A549 (cell line): ENCODE data around the gene RAPGEF4. TPM values are rescaled to one million over a fixed set of nuclear protein-coding genes. Genes with fewer than 3 reads are reported as not detected.
A peak's percentile ranks its signal among the peaks of the same experiment; 100 is the strongest.

ENCODE experiments used
- ATAC-seq, 2 experiments: fragments of 200-7000 bp in 1 of 2; fragments of >200 bp in 1 of 2; cut with Nextera tagmentation in 1 of 2; cut with Tn5 transposase in 1 of 2; 3 replicates each; pipeline versions ENCODE4 v1.8.0 to v1.9.1; 2018 to 2020; ENCODE audit warnings: mild to moderate bottlenecking in 1 of 2, moderate library complexity in 1 of 2
- CTCF ChIA-PET: fragments of 300-600 bp; sonication (Branson Sonifier 250); formaldehyde crosslinking; extraction: SDS; loops from one replicate; lab custom pipeline; 2021; ENCODE audit warnings: antibody characterized with exemption, inconsistent platforms; lab: Yijun Ruan, JAX
- POLR2A ChIA-PET: fragments of 350-600 bp; formaldehyde crosslinking; extraction: SDS; loops from one replicate; lab custom pipeline; 2021; ENCODE audit warnings: antibody characterized with exemption, inconsistent platforms; lab: Yijun Ruan, JAX
- DNase-seq, 2 experiments: peaks; one replicate each; pipeline versions ENCODE4 v3.0.0 to v3.0.0-alpha.2; 2011 to 2016; ENCODE audit warnings: low read depth in 1 of 2, low spot score in 1 of 2
- FAIRE-seq: peaks from 2 replicates; lab custom pipeline; 2011; peaks lifted over from hg19 to GRCh38; lab: Jason Lieb, UNC
- H3K27ac ChIP-seq, 2 experiments: fragments of >200 bp; sonication (Bioruptor Twin); formaldehyde crosslinking; 3 replicates each; pipeline ENCODE4 v1.5.1; 2016 to 2017
- H3K4me1 ChIP-seq: fragments of >200 bp; sonication (Bioruptor Twin); formaldehyde crosslinking; 3 replicates; pipeline ENCODE4 v1.6.1; 2016
- H3K4me2 ChIP-seq: fragments of >200 bp; sonication (Bioruptor Twin); formaldehyde crosslinking; 3 replicates; pipeline ENCODE4 v1.6.1; 2016
- H3K4me3 ChIP-seq: fragments of >200 bp; sonication (Bioruptor Twin); formaldehyde crosslinking; 3 replicates; pipeline ENCODE4 v1.5.1; 2016
- H3K9me3 ChIP-seq: fragments of >200 bp; sonication (Bioruptor Twin); formaldehyde crosslinking; 3 replicates; pipeline ENCODE4 v1.6.1; 2016
- BHLHE40 ChIP-seq: IDR thresholded peaks from 2 replicates; pipeline ENCODE4 v1.6.1; 2012; ENCODE audit warnings: low read depth, low read length, inconsistent platforms
- CBX2 ChIP-seq: fragments of 200-600 bp; sonication (generic); IDR thresholded peaks from 2 replicates; pipeline ENCODE4 v1.6.1; 2016; ENCODE audit warnings: low read depth, mild to moderate bottlenecking, borderline replicate concordance
- CHD2 ChIP-seq: fragments of 150-350 bp; IDR thresholded peaks from 2 replicates; pipeline ENCODE4 v1.6.1; 2014; ENCODE audit warnings: low read length; ENCODE audit not compliant: partially characterized antibody
- CHD4 ChIP-seq: fragments of 200-600 bp; sonication (generic); IDR thresholded peaks from 2 replicates; pipeline ENCODE4 v1.6.1; 2016; ENCODE audit warnings: antibody characterized with exemption, mild to moderate bottlenecking, borderline replicate concordance
- EHMT2 ChIP-seq: fragments of 200-600 bp; sonication (generic); IDR thresholded peaks from 2 replicates; pipeline ENCODE4 v1.6.1; 2016; ENCODE audit warnings: antibody characterized with exemption, low read depth, mild to moderate bottlenecking, moderate library complexity
- FOSL2 ChIP-seq, 2 experiments: fragments of 450-650 bp in 1 of 2; fragments of >200 bp in 1 of 2; sonication (Bioruptor Twin) in 1 of 2; formaldehyde crosslinking; IDR thresholded peaks; 2 replicates each; pipeline versions ENCODE4 v1.5.0 to v1.6.1; 2016 to 2020; ENCODE audit warnings: mild to moderate bottlenecking in 1 of 2, moderate library complexity in 1 of 2
- HEYL ChIP-seq: fragments of 250-450 bp; sonication (Bioruptor Pico); IDR thresholded peaks from 2 replicates; pipeline ENCODE4 v1.8.0; 2021; ENCODE audit warnings: mild to moderate bottlenecking, moderate library complexity
- HOXB13 ChIP-seq: fragments of 250-450 bp; sonication (Bioruptor Pico); IDR thresholded peaks from 2 replicates; pipeline ENCODE4 v1.5.0; 2020; ENCODE audit warnings: low read depth, mild to moderate bottlenecking, moderate library complexity
- HOXB5 ChIP-seq: fragments of 250-450 bp; sonication (Bioruptor Pico); IDR thresholded peaks from 2 replicates; pipeline ENCODE4 v1.5.0; 2020; ENCODE audit warnings: mild to moderate bottlenecking, moderate library complexity
- KDM1A ChIP-seq: fragments of 200-600 bp; sonication (generic); IDR thresholded peaks from 2 replicates; pipeline ENCODE4 v1.6.1; 2016; ENCODE audit warnings: low read depth, mild to moderate bottlenecking
- KDM5A ChIP-seq: fragments of 200-600 bp; sonication (generic); IDR thresholded peaks from 2 replicates; pipeline ENCODE4 v1.6.1; 2016; ENCODE audit warnings: antibody characterized with exemption, mild to moderate bottlenecking
- MYC ChIP-seq: IDR thresholded peaks from 2 replicates; pipeline ENCODE4 v1.6.1; 2012; ENCODE audit warnings: mild to moderate bottlenecking, inconsistent platforms, low read length, improper control_type of control experiment, borderline replicate concordance
- NFE2L2 ChIP-seq: fragments of 150-350 bp; conservative IDR thresholded peaks from 2 replicates; pipeline ENCODE4 v1.6.1; 2014; ENCODE audit warnings: low read length
- PHF8 ChIP-seq: fragments of 200-600 bp; sonication (generic); IDR thresholded peaks from 2 replicates; pipeline ENCODE4 v1.6.1; 2016; ENCODE audit warnings: low read depth, mild to moderate bottlenecking, antibody characterized with exemption, moderate library complexity, borderline replicate concordance
- POLR2A ChIP-seq: IDR thresholded peaks from 2 replicates; pipeline ENCODE4 v1.6.1; 2012; ENCODE audit warnings: mild to moderate bottlenecking, low read length
- POLR2AphosphoS2 ChIP-seq: conservative IDR thresholded peaks from 2 replicates; pipeline ENCODE4 v1.6.1; 2012; ENCODE audit warnings: low read length, improper control_type of control experiment, inconsistent platforms
- RNF2 ChIP-seq: fragments of 200-600 bp; sonication (generic); IDR thresholded peaks from 2 replicates; pipeline ENCODE4 v1.6.1; 2016; ENCODE audit warnings: low read depth, mild to moderate bottlenecking, antibody characterized with exemption, moderate library complexity, borderline replicate concordance
- ZC3H11A ChIP-seq: fragments of 450-650 bp; IDR thresholded peaks from 2 replicates; pipeline ENCODE4 v1.6.1; 2014; ENCODE audit warnings: antibody characterized with exemption, mild to moderate bottlenecking
- ZFP36 ChIP-seq: fragments of 450-650 bp; IDR thresholded peaks from 2 replicates; pipeline ENCODE4 v1.6.1; 2014; ENCODE audit warnings: borderline replicate concordance; ENCODE audit not compliant: partially characterized antibody
- ZNF302 ChIP-seq: fragments of 250-450 bp; sonication (Bioruptor Pico); IDR thresholded peaks from 2 replicates; pipeline ENCODE4 v1.9.0; 2021; ENCODE audit warnings: inconsistent platforms, mild to moderate bottlenecking, moderate library complexity
- WGBS: methylation state at CpG from one replicate; pipeline ENCODE4 v1.1.6; 2017; ENCODE audit errors: missing lambda C conversion rate; 5-methylcytosine and 5-hydroxymethylcytosine counted together
- polyA plus RNA-seq, 4 experiments: library from polyadenylated mRNA; depleted of rRNA in 3 of 4; stranded (reverse); fragments of >200 nt; fragmentation: RNase III in 1 of 4; extraction: RNeasy Plus Mini Kit Qiagen cat#74134 plus additional on column Dnase treatment in 1 of 4; gene quantifications; 2 replicates in 3 of 4; 3 replicates in 1 of 4; pipeline ENCODE4 v1.2.3, GENCODE V29; 2011 to 2017
- TF ChIP-seq, protein P1 (sequence below): fragments of 200-600 bp; sonication (generic); IDR thresholded peaks from 2 replicates; pipeline ENCODE4 v1.6.1; 2016; ENCODE audit warnings: antibody characterized with exemption, mild to moderate bottlenecking, moderate library complexity
- TF ChIP-seq, protein P2 (sequence below): IDR thresholded peaks from 2 replicates; pipeline ENCODE4 v1.6.1; 2012
- TF ChIP-seq, protein P3 (sequence below): fragments of >200 bp; sonication (Bioruptor Twin); formaldehyde crosslinking; IDR thresholded peaks from 3 replicates; pipeline ENCODE4 v1.5.1; 2016
- TF ChIP-seq, protein P4 (sequence below): fragments of 450-650 bp; IDR thresholded peaks from 2 replicates; pipeline ENCODE4 v1.6.1; 2014; ENCODE audit warnings: antibody characterized with exemption

Gene RAPGEF4
- polyA plus RNA-seq, 2 of the 4 experiments (the other 2 are of a cell fraction): 0.18 to 1.1 TPM

- ATAC-seq: peak; percentile 16 to 41; a peak in 3 of 6 replicates
- POLR2A ChIA-PET: no interaction called here
- peak overlapping the region; percentile 69 to 72 for H3K27ac ChIP-seq
- H3K4me1 ChIP-seq: peaks cover 90% of the 10 kb centered on the region
- CTCF ChIA-PET: interaction anchor here (1.9 kb wide), 1 partner anchor 59 kb away, joined by 5 read pairs; no protein-coding TSS in a partner anchor
- H3K4me3 ChIP-seq: no peak overlapping the region
- no peaks in the 10 kb centered on the region for H3K9me3 ChIP-seq
- WGBS: 7% methylated on average over 2 of the region's 2 CpGs
- TF ChIP-seq HOXB5 (CRISPR knock-in tag): no peak
- no peak for TF ChIP-seq ZNF302 (CRISPR knock-in tag)
- no peak for TF ChIP-seq RNF2
- TF ChIP-seq, protein P1, sequence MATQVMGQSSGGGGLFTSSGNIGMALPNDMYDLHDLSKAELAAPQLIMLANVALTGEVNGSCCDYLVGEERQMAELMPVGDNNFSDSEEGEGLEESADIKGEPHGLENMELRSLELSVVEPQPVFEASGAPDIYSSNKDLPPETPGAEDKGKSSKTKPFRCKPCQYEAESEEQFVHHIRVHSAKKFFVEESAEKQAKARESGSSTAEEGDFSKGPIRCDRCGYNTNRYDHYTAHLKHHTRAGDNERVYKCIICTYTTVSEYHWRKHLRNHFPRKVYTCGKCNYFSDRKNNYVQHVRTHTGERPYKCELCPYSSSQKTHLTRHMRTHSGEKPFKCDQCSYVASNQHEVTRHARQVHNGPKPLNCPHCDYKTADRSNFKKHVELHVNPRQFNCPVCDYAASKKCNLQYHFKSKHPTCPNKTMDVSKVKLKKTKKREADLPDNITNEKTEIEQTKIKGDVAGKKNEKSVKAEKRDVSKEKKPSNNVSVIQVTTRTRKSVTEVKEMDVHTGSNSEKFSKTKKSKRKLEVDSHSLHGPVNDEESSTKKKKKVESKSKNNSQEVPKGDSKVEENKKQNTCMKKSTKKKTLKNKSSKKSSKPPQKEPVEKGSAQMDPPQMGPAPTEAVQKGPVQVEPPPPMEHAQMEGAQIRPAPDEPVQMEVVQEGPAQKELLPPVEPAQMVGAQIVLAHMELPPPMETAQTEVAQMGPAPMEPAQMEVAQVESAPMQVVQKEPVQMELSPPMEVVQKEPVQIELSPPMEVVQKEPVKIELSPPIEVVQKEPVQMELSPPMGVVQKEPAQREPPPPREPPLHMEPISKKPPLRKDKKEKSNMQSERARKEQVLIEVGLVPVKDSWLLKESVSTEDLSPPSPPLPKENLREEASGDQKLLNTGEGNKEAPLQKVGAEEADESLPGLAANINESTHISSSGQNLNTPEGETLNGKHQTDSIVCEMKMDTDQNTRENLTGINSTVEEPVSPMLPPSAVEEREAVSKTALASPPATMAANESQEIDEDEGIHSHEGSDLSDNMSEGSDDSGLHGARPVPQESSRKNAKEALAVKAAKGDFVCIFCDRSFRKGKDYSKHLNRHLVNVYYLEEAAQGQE: no peak
- no peak for FAIRE-seq
- H3K4me2 ChIP-seq: peak overlapping the region; percentile 81
- no peak for DNase-seq
These were observed 351.0 kb downstream of the RAPGEF4 start for GRCh38 chr2:173086518-173087213.

- POLR2A ChIA-PET: no interaction called here
- WGBS: 3% methylated on average over 1 of the region's 1 CpG
- Histone ChIP-seq H3K27ac (peak overlapping the region; percentile 69 to 72), H3K9me3 (no peaks in the 10 kb centered on the region), H3K4me3 (no peak overlapping the region), H3K4me1 (peaks cover 92% of the 10 kb centered on the region)
- ATAC-seq (peak; percentile 51 to 58; a peak in 4 of 6 replicates), FAIRE-seq (no peak)
- CTCF ChIA-PET: interaction anchor here (1.5 to 1.9 kb wide), 2 partner anchors 44 to 59 kb away, joined by 3 to 5 read pairs; no protein-coding TSS in a partner anchor
- no peak for TF ChIP-seq CHD4
- TF ChIP-seq HOXB13 (CRISPR knock-in tag): no peak
- TF ChIP-seq BHLHE40: no peak
- no peak for TF ChIP-seq ZFP36
- TF ChIP-seq, protein P2, sequence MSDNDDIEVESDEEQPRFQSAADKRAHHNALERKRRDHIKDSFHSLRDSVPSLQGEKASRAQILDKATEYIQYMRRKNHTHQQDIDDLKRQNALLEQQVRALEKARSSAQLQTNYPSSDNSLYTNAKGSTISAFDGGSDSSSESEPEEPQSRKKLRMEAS: no peak
- TF ChIP-seq POLR2A: no peak
- TF ChIP-seq, protein P3, sequence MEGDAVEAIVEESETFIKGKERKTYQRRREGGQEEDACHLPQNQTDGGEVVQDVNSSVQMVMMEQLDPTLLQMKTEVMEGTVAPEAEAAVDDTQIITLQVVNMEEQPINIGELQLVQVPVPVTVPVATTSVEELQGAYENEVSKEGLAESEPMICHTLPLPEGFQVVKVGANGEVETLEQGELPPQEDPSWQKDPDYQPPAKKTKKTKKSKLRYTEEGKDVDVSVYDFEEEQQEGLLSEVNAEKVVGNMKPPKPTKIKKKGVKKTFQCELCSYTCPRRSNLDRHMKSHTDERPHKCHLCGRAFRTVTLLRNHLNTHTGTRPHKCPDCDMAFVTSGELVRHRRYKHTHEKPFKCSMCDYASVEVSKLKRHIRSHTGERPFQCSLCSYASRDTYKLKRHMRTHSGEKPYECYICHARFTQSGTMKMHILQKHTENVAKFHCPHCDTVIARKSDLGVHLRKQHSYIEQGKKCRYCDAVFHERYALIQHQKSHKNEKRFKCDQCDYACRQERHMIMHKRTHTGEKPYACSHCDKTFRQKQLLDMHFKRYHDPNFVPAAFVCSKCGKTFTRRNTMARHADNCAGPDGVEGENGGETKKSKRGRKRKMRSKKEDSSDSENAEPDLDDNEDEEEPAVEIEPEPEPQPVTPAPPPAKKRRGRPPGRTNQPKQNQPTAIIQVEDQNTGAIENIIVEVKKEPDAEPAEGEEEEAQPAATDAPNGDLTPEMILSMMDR: no peak
- no peak for TF ChIP-seq MYC
- TF ChIP-seq FOSL2 (IDR thresholded peaks at IDR 0.05): no peak
- TF ChIP-seq FOSL2 (CRISPR knock-in tag; IDR thresholded peaks at IDR 0.05): no peak
- TF ChIP-seq, all 56 proteins: peak for 0
- no peak for DNase-seq
- H3K4me2 ChIP-seq: peak overlapping the region; percentile 81
These were observed 351.6 kb downstream of the RAPGEF4 start for GRCh38 chr2:173087214-173087581.

DNA sequence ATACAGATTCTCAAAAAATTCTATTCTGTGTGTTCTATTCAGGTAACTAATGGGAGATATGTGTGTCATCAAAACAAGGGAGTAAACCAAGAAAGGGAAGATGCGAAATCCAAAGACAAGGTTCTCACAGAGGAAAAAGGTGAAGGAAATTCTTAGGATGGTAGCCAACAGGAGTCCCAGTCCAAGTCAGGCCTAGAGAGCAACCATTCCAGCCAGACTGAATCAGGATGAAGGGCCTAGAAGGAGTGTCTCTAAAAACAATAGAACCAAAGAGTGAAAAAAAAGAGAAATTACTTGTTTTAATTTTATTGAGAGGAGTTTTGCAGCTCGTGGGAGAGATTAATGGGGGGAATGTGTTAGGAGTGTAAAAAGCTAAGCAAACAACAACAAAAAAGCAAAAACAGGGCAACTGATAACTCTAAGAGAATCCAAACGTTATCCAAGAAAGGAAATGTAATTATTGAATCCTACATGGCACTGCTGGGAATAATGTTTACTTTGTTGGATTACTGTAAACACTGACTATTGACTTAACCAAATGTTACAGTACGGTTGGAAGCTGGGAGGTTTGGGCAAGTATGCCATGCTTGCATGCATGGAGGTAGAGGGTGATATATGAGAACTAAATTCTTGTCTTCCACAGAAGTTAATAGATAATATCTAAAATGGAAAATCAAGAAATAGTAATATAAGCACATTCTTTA lies 352.3 kb downstream of the RAPGEF4 start:
- H3K9me3 ChIP-seq: no peaks in the 10 kb centered on the region
- peak overlapping the region; percentile 72 to 76 for H3K27ac ChIP-seq
- peak; percentile 51 for FAIRE-seq
- peak in 1 of 2 experiments; percentile 82; a peak in 3 of 6 replicates for ATAC-seq
- peak in 1 of 2 experiments; percentile 76 for DNase-seq
- WGBS: 8% methylated on average over 4 of the region's 4 CpGs
- H3K4me2 ChIP-seq: peak overlapping the region; percentile 81
- no peak overlapping the region for H3K4me3 ChIP-seq
- ChIA-PET POLR2A (no interaction called here), CTCF (interaction anchor here (0.8 to 1.5 kb wide), 3 partner anchors 34 to 43 kb away, joined by 3 read pairs; no protein-coding TSS in a partner anchor)
- H3K4me1 ChIP-seq: peaks cover 88% of the 10 kb centered on the region
- TF ChIP-seq POLR2AphosphoS2 (no peak), ZC3H11A (no peak), POLR2A (no peak), KDM5A (no peak), NFE2L2 (no peak), CBX2 (no peak), CHD2 (no peak), PHF8 (no peak), HEYL (CRISPR knock-in tag) (no peak), EHMT2 (no peak), KDM1A (no peak)
- TF ChIP-seq, protein P4, sequence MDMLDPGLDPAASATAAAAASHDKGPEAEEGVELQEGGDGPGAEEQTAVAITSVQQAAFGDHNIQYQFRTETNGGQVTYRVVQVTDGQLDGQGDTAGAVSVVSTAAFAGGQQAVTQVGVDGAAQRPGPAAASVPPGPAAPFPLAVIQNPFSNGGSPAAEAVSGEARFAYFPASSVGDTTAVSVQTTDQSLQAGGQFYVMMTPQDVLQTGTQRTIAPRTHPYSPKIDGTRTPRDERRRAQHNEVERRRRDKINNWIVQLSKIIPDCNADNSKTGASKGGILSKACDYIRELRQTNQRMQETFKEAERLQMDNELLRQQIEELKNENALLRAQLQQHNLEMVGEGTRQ: no peak
